Testis (tissue), 2 donors: ENCODE results near the gene DACH1.

Experiments used
- POLR2A ChIP-seq: fragments of 450-650 bp; IDR thresholded peaks from one replicate; pipeline ENCODE4 v1.6.1; 2017; ENCODE audit warnings: antibody characterized with exemption, mild to moderate bottlenecking, moderate library complexity
- TF ChIP-seq, protein P1 (sequence below), 3 experiments: fragments of 450-650 bp in 2 of 3; fragments of 200-600 bp in 1 of 3; sonication (generic) in 1 of 3; IDR thresholded peaks; one replicate each; pipeline ENCODE4 v1.5.1; 2016 to 2019; ENCODE audit warnings: antibody characterized with exemption in 3 of 3, mild to moderate bottlenecking in 2 of 3, moderate library complexity in 1 of 3

DNA sequence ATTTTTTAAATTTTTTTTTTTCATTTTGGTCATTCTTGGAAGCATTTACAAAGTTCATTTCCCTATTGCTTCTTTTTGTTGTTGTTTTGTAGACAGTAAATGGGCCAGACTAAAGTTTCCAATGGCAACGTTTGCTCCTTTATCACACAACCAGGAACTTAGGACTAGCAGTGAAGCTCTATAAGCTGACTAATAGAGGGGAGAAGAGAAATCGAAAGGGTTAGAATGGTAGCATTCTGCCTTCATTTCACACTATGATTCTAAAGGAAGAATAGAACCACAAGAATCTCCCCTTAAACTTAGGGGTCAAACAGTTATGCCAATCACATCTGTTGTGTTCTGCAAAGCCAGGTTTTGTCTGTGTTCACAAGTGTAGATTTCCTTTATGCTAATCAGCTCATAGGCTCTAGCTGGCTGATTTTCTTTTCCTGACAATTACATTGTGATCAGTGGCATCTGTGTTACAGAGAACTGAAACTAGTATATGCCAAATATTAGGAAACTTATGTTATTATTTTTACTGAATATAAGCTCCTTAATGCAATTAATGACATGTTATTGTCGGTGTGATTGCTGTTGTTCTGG lies 467.3 kb downstream of the DACH1 start:
- TF ChIP-seq, protein P1, sequence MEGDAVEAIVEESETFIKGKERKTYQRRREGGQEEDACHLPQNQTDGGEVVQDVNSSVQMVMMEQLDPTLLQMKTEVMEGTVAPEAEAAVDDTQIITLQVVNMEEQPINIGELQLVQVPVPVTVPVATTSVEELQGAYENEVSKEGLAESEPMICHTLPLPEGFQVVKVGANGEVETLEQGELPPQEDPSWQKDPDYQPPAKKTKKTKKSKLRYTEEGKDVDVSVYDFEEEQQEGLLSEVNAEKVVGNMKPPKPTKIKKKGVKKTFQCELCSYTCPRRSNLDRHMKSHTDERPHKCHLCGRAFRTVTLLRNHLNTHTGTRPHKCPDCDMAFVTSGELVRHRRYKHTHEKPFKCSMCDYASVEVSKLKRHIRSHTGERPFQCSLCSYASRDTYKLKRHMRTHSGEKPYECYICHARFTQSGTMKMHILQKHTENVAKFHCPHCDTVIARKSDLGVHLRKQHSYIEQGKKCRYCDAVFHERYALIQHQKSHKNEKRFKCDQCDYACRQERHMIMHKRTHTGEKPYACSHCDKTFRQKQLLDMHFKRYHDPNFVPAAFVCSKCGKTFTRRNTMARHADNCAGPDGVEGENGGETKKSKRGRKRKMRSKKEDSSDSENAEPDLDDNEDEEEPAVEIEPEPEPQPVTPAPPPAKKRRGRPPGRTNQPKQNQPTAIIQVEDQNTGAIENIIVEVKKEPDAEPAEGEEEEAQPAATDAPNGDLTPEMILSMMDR (IDR thresholded peaks at IDR 0.05), result no peak
- no peak for TF ChIP-seq POLR2A
